Tibial artery (tissue), 4 donors: ENCODE measurements around the gene CETN2.

Experiments used
- DNase-seq, 2 donors: peaks; one replicate each; pipeline ENCODE4 v3.0.0-alpha.2; 2019
- H3K27ac ChIP-seq, 2 donors: fragments of 200-600 bp; sonication (generic) in 1 of 2; 1 replicate in 1 of 2; 2 replicates in 1 of 2; pipeline ENCODE4 v1.5.1; 2018 to 2019; ENCODE audit warnings: mild to moderate bottlenecking in 1 of 2
- H3K27me3 ChIP-seq, 2 donors: fragments of 200-600 bp; sonication (generic) in 1 of 2; one replicate each; pipeline versions ENCODE4 v1.5.1 to v1.6.0; 2016 to 2019
- H3K36me3 ChIP-seq, 3 donors: fragments of 200-600 bp; sonication (generic) in 2 of 3; one replicate each; pipeline ENCODE4 v1.5.1; 2016 to 2019; ENCODE audit warnings: mild to moderate bottlenecking in 2 of 3
- H3K4me1 ChIP-seq, 4 donors: fragments of 200-600 bp; sonication (generic) in 2 of 4; 1 replicate in 3 of 4; 2 replicates in 1 of 4; pipeline ENCODE4 v1.5.1; 2016 to 2019
- H3K4me3 ChIP-seq, 2 donors: fragments of 200-600 bp; sonication (generic) in 1 of 2; 1 replicate in 1 of 2; 2 replicates in 1 of 2; pipeline ENCODE4 v1.5.1; 2018 to 2019; ENCODE audit warnings: mild to moderate bottlenecking in 2 of 2
- H3K9me3 ChIP-seq, 3 donors: fragments of 200-600 bp; sonication (generic) in 1 of 3; one replicate each; pipeline ENCODE4 v1.5.1; 2016 to 2019
- CTCF ChIP-seq, 2 experiments: fragments of 200-600 bp in 1 of 2; fragments of 450-650 bp in 1 of 2; IDR thresholded peaks; one replicate each; pipeline ENCODE4 v1.5.1; 2017 to 2019; ENCODE audit warnings: antibody characterized with exemption in 2 of 2, mild to moderate bottlenecking in 1 of 2, moderate library complexity in 1 of 2
- intact Hi-C: fragments of 100-400 bp; cut with DNase I; formaldehyde crosslinking; loops from one replicate; pipeline ENCODE4 v1.15.0; 2023; ENCODE audit warnings: low total_unique reads

Gene CETN2

DNA sequence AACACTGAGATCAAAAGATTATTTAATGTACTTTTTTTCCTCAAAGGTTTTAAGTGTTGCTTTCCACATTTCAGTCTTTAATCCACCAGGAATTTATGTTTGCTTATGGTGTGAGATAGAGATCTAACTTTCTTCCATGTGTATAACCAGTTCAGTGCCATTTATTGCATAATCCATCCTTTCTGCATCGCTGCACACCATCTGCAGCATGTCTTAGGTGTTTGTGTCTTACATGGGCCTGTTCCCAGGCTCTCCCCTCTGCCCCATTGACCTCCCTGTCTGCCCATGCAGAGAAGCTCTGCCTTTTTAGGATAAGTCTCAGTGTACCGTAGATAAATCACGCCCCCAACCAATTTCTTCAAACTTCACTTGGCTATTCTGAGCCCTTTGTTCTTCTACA lies 30.6 kb upstream of the CETN2 start:
- Histone ChIP-seq H3K27ac (no peak overlapping the region), H3K9me3 (no peaks in the 10 kb centered on the region), H3K36me3 (peaks cover 0 to 55% (median 18%) of the 10 kb centered on the region in 3 donors), H3K4me1 (no peaks in the 10 kb centered on the region), H3K27me3 (no peaks in the 10 kb centered on the region), H3K4me3 (no peak overlapping the region)
- TF ChIP-seq CTCF (IDR thresholded peaks at IDR 0.05) = no peak
- intact Hi-C loops = no loop called here
- DNase-seq = no peak

- no peaks in the 10 kb centered on the region for H3K4me1 ChIP-seq
- no peaks in the 10 kb centered on the region for H3K27me3 ChIP-seq
- H3K4me3 ChIP-seq = no peak overlapping the region
- DNase-seq = no peak
- no peak for TF ChIP-seq CTCF (IDR thresholded peaks at IDR 0.05)
- no peaks in the 10 kb centered on the region for H3K9me3 ChIP-seq
- no peak overlapping the region for H3K27ac ChIP-seq
- peaks cover 0 to 24% (median 16%) of the 10 kb centered on the region in 3 donors for H3K36me3 ChIP-seq
- intact Hi-C loops = no loop called here
Measured at GRCh38 chrX:152853986-152854385, 23.4 kb upstream of the CETN2 start.

DNA sequence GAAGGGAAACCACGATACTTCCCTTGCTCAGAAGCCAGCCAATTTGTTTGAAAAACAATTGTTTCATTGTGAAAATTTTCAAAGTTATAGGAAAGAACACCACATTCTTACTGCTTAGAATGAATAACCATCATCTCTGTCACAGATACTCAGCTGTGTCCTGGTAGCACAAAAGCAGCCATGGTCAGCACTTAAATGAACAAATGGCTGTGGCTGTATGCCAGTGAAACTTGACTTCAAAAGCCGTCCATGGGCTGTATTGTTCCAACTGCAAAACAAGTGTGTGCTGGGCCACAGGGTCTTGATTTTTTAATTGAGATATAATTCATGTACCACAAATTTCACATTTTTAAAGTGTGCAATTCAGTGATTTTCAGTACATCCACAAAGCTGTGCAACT lies 19.9 kb upstream of the CETN2 start:
- Histone ChIP-seq H3K4me1 (no peaks in the 10 kb centered on the region), H3K4me3 (no peak overlapping the region)
- intact Hi-C loops = no loop called here

DNA sequence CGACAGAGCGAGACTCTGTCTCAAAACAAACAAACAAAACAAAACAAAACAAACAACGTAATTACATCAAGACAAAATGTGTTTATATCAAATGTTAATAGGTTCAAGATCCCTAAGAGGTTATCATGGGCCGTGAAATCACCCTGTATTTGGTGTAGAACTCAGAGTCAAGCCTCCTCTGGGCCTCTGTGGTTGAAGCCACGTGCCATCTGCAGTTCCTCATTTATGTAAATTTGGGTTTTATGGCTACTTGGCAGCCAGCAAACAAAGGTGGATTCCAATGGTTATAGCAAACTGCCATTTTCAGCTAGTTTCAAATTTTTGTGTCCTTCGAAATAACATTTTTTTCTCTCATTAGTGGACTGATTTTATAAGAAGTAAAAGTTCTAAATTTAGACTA lies 16.7 kb upstream of the CETN2 start:
- intact Hi-C loops = no loop called here
- no peaks in the 10 kb centered on the region for H3K9me3 ChIP-seq
- H3K36me3 ChIP-seq = peaks cover 0 to 16% (median 14%) of the 10 kb centered on the region in 3 donors
- TF ChIP-seq CTCF (IDR thresholded peaks at IDR 0.05) = no peak
- H3K27ac ChIP-seq = no peak overlapping the region
- no peak for DNase-seq
- no peaks in the 10 kb centered on the region for H3K27me3 ChIP-seq
- H3K4me1 ChIP-seq = no peaks in the 10 kb centered on the region
- no peak overlapping the region for H3K4me3 ChIP-seq

More for the DNA sequence above, 19.9 kb upstream of the CETN2 start:
- H3K27me3 ChIP-seq = no peaks in the 10 kb centered on the region
- H3K36me3 ChIP-seq = peaks cover 0 to 23% (median 16%) of the 10 kb centered on the region in 3 donors
- no peak for DNase-seq
- TF ChIP-seq CTCF (IDR thresholded peaks at IDR 0.05) = no peak
- H3K27ac ChIP-seq = no peak overlapping the region
- no peaks in the 10 kb centered on the region for H3K9me3 ChIP-seq

GRCh38 chrX:152845618-152846240 lies 15.2 kb upstream of the CETN2 start:
- no peak for TF ChIP-seq CTCF (IDR thresholded peaks at IDR 0.05)

DNA sequence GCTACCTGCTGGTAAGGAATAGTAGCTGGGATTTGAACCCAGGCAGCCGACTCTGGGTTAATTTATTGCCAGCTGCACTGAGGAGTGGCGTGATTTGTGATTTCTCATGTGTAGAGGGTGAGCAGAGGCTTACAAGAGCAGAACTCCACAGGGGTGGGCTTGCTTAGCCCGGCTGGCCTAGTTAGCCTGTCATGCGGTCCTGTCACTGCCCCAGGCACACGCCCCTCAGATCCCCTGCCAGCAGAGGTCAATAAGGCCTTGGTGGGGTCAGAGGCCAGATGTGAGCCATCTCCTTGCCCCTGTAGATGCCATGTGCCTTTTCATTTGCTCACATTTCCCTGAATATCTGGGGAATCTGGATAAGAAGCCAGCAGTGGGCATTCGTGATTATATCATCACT lies 13.7 kb upstream of the CETN2 start:
- H3K27ac ChIP-seq = no peak overlapping the region
- no peak overlapping the region for H3K4me3 ChIP-seq
- no peaks in the 10 kb centered on the region for H3K27me3 ChIP-seq
- TF ChIP-seq CTCF (IDR thresholded peaks at IDR 0.05) = no peak
- no peaks in the 10 kb centered on the region for H3K4me1 ChIP-seq
- no peak for DNase-seq
- peaks cover 0 to 4% (median 0%) of the 10 kb centered on the region in 3 donors for H3K36me3 ChIP-seq
- intact Hi-C loops = no loop called here
- H3K9me3 ChIP-seq = no peaks in the 10 kb centered on the region

More at GRCh38 chrX:152845618-152846240, 15.2 kb upstream of the CETN2 start:
- H3K9me3 ChIP-seq = no peaks in the 10 kb centered on the region
- no peaks in the 10 kb centered on the region for H3K4me1 ChIP-seq
- intact Hi-C loops = no loop called here
- DNase-seq = no peak
- H3K4me3 ChIP-seq = no peak overlapping the region
- no peaks in the 10 kb centered on the region for H3K27me3 ChIP-seq
- no peak overlapping the region for H3K27ac ChIP-seq
- H3K36me3 ChIP-seq = peaks cover 0 to 4% (median 3%) of the 10 kb centered on the region in 3 donors
